GM12875 (cell line): Measurements from ENCODE around the gene CIBAR2.

ENCODE experiments used
- H3K4me3 ChIP-seq: one replicate; pipeline ENCODE4 v1.5.1; 2011; ENCODE audit warnings: low read depth, low read length, control low read depth
- CTCF ChIP-seq: IDR thresholded peaks from 2 replicates; pipeline ENCODE4 v1.5.1; 2011; ENCODE audit warnings: low read depth, mild to moderate bottlenecking, control low read depth, inconsistent platforms, low read length, moderate library complexity, borderline replicate concordance; ENCODE audit not compliant: insufficient read depth

The CIBAR2 gene

GRCh38 chr16:85103114-85104079 lies 8.9 kb downstream of the CIBAR2 start:
- TF ChIP-seq CTCF = no peak
- no peak overlapping the region for H3K4me3 ChIP-seq

- no peak for TF ChIP-seq CTCF
- H3K4me3 ChIP-seq = no peak overlapping the region
Observed at GRCh38 chr16:85101956-85102630, 10.2 kb downstream of the CIBAR2 start.

DNA sequence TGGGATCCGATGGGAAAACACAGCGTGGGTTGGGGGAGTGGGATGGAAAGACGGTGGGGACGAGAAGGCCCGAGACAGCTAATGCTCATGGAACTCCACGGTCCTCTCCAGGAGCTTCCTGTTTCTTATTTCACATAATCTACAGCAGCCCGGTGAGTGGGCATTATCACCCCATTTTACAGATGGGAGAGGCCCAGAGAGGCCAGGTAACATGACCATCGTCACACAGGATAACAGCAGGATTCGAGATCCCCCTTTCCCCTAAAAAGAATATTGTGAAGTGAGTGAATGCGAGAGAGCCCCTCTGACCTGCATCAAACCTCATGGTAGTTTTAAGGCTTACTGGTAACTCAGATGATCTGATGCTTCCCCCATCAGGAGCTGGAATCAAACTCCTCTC lies 12.0 kb downstream of the CIBAR2 start:
- TF ChIP-seq CTCF = no peak
- no peak overlapping the region for H3K4me3 ChIP-seq

DNA sequence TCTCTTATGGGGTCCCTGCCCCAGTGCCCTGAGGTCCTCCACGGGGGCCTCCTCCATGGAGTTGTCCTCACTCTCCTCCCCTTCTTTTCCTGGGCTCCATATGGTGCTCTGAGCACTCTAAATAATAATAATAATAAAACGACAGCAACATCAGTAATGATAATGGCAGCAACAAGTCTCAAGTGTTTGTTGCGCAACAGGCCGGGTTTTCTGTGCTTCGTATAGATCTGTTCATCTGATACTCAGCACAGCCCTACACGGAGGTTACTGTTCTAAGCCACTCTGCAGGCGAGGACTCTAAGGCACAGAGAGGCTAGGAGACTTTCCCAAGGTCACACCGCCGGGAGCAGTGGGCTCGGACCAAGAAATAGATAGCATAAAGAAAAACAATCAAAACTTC lies 13.7 kb downstream of the CIBAR2 start:
- no peak overlapping the region for H3K4me3 ChIP-seq
- no peak for TF ChIP-seq CTCF

GRCh38 chr16:85096921-85097320 lies 15.4 kb downstream of the CIBAR2 start:
- TF ChIP-seq CTCF = no peak
- H3K4me3 ChIP-seq = no peak overlapping the region

DNA sequence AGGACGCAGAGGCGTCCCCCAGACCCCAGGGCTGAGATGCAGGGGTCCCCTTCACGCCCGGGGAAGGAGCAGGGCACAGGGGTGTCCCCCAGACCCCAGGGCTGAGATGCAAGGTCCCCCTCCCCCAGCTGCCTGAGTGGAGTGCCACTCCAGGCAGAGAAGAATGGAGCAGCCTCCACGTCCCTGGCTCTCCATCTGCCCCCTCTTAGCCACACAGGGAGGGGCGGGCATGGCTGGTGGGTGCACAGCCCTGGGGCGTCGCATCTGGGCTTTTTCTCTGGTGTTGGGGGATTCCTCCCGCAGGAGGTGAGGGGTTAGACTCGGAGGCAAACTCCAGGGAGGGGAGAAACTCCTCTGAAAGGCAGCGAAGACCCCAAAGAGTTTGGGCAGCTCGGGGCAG lies 17.5 kb downstream of the CIBAR2 start:
- no peak overlapping the region for H3K4me3 ChIP-seq
- TF ChIP-seq CTCF = no peak

DNA sequence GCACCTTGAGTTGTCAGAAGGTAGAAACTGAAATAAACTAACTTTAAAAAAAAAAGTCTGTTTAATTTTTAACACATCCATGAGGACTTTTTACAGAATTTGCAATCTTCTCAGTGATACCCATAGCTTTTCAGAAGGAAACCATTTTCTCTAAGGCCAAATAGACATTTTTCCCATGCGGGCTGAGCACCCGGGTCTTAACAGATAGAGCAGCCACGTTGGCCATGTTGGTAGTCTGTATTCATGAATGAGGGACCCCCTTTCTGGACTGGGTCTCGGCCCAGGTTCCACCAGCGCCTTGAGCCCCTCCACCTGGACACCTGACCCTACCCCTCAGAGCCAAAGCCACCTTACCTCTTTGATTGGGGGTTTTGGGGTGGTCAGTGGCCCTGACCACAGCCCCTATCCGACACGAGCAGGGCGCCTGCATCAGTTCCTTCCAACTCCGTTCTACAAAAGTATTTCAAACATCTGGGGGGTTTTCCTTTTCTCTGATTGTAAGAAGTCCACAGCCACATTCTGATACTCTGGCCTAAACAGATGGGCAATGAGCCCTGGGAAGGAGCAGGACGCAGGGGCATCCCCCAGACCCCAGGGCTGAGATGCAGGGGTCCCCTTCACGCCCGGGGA lies 18.0 kb downstream of the CIBAR2 start:
- TF ChIP-seq CTCF = no peak
- no peak overlapping the region for H3K4me3 ChIP-seq
